ENCODE measurements around the gene TPCN1.
A peak's percentile ranks its signal among the peaks of the same experiment; 100 is the strongest.

The TPCN1 gene

DNA sequence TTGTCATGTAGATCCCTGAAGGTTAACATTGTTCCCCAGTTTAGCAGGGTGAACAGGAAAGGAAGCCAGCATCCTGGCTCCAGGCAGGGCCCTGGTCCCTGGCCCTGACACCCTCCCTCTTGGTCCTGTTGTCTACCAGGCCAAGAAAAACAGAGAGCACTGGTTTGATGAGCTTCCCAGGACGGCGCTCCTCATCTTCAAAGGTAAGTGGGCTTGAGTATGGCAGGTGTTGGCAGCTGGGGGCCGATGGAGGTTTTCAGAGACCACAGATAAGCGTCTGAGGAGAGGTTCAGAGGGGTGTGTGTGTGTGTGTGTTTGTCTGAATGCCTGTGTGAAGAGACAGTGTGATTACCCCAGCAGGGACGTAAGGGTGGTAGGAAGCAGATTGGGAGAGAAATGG lies 57.4 kb downstream of the TPCN1 start:
- DNase-seq = no peak

DNA sequence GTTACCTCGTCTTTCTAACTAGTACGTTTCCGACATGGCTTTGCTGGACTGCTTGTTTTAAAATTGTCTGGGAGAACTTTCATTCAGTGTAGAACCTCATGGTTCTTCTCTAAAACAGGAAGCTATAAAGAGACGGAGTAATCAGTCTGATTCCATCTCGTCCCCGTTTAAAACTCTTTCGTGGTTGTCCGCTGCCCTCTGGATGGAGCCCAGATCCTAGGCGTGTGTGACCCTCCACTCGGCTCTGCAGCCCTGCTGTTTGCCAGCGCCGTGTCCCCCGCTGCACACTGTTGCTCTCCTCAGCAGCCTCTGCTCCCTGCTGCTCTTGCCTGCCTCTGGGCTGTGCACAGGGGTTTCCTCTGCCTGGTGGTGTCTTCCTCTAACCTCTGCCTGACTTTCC lies 63.5 kb downstream of the TPCN1 start:
- DNase-seq = no peak

DNA sequence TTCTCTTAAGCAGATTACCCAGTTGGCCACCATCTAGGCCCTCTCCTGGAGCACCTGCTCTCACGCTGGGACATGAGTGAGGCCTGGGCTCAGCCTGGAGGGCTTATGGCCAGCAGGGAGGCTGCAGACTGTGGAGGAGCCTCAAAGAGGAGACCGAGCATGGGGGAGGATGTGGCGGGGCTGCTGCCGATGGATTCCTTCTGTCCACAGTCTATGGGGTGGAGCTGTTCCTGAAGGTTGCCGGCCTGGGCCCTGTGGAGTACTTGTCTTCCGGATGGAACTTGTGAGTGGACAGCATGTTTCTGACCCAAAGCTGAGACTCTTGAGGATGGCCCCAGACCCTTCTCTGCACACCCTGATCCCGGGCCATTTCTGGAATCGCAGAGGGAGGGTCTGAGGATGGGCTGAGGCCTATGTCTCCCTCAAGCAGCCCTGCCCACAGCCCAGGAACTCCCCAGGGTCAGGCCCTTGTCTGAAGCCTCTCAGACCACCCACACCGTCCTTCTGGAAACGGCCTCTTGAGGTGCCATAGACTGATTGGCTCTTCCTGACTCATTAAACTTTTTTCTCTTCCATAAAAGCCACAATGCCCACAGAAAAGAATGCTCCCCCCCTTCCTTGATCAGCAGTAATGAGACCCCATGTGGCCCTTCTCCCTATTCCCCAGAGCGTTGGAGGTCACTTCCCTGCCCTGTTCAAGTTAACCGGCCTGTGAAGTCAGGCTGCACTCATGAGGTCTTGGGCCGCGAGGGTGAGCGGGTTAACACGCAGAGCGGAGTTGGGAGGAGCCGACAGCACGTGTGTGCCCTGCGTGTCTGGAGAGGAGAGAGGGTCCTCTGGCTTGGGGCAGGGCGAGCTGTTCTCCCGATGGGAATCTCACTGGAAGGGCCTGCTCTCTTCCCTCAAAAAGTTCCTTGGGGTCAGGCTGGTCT lies 64.7 kb downstream of the TPCN1 start:
- no peak for DNase-seq

DNA sequence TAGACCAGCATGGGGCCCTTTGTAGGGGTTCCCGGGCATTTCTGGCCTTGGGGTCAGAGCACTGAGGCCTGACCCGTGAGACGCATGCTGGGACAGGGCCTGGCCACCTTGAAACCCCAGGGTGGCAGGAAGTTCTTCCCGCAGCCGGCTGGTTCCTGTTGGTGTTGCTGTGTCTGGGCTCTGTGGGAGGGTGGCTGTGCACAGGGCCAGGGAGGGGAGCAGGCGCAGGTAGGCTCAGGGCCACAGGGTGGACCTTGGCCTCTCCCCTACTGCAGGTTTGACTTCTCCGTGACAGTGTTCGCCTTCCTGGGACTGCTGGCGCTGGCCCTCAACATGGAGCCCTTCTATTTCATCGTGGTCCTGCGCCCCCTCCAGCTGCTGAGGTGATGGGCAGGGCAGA lies 65.4 kb downstream of the TPCN1 start:
- DNase-seq = no peak

DNA sequence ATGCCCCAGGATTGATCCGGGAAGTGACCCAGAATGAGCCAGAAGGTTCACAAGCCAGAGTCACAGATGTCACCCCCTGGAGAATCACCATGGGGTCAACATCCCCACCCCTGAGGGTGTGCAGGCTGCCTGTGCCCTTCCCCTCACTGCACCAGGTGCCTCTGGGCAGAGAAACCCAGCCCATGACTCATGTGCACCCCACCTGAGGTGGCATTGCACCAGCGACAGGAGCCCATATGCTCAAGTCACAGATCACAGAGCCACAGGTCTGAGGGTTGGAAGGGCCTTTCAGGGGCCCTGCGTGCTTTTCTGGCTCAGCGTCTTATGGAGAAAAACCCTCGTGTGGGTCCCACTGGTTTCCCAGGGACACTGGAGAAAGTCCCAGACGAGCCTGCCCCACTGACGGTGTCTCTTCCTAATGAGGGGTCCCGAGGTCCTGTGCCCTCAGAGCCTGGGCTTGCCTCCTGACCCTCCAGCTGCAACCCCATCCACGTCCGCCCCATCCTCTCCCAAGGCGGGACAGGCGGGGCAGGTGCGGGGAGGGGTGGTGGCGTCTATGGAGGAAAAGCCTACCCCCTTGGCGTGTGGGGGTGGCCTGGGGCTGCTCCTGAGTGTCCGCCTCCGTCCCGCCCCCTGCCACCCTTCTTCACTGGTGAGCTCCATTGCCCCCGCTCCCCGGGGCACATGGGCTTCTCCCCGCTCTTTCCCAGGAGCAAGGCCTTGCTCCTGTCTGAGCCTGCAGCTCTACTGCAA lies 66.1 kb downstream of the TPCN1 start:
- DNase-seq = no peak

DNA sequence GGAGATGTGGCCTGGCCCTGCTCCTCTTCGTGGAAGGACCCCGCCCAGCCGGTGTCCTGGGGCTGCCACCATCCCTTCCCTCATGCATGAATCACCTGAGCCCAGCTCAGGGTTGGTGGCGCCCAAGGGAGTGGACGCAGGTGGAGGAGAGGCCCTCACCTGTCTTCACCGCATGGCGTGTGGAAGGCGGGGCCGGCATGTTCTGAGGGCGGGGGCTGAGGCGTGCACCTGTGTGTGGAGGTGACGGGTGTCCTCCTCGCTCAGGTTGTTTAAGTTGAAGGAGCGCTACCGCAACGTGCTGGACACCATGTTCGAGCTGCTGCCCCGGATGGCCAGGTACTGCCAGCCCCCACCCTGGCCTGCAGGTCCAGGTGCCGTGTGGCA lies 66.6 kb downstream of the TPCN1 start:
- no peak for DNase-seq

DNA sequence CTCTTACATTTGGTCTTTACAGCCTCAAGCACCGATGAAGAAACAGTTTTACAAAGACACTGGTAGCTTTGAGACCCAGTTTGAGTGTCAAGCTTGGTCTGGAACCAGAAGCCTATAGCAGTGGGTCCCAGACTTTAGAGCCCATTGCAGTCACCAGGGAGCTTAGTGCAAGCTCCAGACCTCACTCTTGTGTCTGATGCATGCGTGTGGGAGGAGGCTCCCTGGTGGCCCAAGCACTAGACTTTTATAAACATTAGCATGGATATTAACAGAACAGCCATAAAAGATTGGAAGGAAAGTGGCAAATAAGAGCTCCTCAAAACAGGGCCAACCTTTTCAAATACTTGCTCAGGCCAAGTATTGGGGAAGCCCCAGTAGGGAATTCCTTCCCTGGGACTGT lies 68.1 kb downstream of the TPCN1 start:
- no peak for DNase-seq

DNA sequence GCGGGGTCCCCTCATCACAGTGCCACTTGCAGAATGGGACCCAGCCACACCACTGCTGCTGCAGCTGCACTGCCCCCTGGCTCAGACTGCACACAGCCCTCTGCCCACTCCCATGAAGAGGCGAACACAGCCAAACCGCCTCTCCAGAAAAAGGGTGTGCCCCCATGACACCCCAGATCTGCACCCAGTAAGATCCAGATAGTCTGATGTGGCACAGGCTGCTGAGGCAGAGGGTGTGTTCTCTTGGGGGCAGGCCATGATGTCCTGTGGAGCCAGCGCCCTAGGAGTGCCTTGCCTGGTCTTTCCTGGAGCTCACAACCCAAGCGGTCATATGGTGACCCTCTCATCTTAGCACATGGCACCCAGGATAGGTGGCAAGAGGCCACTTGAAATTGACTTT lies 69.2 kb downstream of the TPCN1 start:
- no peak for DNase-seq

DNA sequence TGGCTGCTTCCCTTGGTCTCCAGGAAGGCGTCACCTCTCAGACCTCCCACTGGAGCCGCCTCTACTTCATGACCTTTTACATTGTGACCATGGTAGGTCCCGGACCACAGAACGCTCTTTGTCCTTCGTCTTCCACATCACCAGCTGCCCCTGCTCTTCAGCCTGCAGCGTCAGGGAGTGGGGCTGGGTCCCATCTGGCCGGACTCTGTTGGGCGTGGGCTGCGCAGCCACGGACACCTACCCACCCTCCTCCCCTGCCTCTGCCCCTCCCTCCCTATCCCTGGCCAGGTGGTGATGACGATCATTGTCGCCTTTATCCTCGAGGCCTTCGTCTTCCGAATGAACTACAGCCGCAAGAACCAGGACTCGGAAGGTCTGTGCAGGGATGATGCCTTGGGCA lies 70.3 kb downstream of the TPCN1 start:
- no peak for DNase-seq

DNA sequence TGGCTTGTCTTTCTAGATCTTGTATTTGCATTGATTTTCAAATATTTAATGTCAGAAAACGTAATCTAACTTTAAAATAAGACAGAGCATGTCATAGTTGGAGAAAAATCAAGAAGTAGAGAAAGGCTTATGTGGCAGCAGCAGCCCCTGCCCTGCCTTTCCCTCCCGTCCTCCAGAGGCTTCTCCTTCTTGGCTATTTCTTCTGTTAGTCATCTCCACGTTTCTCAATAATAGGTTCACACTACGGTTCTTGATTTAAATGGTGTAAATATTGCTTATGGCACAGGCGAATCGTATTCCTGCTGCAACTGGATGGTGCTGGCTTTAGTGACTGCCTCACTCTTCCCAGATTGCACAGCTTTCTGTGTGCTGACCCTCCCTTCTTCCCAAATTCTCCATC lies 70.8 kb downstream of the TPCN1 start:
- DNase-seq = no peak

DNA sequence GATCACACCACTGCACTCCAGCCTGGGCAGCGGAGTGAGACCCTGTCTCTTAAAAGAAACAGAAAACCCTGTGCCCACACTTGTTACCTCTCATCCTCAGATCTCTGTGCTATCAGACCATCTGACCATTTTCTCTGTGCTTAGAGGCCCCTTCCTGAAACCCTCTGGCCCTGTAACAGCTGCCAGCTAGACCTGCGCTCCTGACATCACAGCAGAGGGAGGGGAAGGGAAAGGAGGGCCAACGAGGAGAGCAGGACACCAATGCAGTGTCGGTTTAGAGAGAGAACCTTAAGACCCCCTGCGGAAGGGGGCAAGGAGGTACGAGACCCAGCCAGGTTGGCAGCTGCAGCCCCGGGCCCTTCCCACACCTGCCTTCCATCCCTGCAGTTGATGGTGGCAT lies 71.3 kb downstream of the TPCN1 start:
- no peak for DNase-seq

DNA sequence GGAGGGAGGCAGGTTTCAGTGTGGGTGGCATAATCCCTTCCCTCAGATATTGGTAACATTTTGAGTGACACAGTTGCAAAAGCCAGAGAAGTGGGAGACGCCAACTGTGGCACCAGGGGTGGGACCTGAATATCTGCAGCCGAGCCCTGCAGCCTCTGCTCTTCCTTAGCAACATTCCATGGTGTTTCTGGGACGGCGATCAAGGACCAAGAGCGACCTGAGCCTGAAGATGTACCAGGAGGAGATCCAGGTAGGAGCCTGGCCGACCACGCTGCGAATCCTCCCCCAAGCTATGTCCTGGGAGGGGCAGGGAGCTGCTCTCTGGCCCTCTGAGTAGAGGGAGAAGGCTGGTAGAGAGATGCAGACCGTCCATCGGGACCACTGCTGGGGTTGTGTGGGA lies 71.8 kb downstream of the TPCN1 start:
- DNase-seq = no peak

DNA sequence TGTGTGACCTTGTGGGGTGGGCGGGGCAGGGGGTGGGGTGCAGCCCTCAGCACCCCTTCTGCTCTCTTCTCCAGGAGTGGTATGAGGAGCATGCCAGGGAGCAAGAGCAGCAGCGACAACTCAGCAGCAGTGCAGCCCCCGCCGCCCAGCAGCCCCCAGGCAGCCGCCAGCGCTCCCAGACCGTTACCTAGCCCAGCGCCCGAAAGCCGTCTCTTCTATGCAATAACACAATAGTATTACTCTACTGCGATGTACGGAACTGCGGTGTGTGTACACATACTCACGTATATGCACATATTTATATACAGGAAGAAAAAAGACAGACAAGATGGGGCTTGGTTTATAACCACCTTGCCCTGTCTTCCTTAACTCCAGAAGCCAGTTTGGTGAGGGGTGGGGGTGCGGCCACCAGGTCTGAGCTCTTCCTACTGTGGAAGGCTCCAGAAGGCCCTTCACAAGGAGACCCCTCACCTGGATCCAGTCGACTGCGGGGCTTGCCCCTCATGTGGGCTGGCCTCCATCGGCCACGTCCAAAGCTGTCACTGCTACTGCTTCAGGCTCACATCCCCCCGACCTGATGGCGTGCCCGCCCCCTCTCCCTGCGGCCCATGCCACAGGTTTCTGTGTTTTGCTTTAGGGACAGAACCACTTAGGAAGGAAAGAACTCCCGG lies 74.8 kb downstream of the TPCN1 start:
- no peak for DNase-seq

DNA sequence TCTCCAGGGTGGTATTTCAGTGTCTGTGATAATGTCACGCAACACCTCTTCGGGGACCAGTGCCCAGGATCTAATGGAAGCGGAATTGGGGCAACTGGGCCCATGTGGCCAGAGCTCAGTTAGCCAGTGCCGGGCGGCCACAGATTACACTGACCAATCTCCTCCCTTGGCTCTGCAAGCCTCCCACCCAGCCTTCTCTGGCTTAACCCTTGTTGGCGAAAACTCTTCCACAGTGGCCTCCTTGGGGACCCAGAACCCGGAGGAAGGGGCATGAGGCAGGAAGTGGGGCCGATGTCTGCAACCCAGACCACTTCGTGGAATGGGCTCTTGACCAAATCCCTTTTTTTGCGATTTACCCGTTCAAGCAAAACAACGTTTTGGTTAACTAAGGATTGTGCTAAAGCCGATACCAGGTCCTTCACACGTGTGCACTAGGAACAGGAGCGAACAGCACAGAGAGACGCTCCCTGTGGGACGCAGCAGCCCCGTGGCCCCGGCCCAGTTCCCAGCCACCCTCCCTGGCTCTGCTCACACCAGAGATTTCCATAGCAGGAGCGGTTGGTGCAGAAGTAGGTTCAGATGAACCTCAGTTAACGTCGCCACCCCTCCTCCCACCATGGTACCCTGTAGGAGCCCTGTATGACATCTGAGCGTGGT lies 75.4 kb downstream of the TPCN1 start:
- no peak for DNase-seq

DNA sequence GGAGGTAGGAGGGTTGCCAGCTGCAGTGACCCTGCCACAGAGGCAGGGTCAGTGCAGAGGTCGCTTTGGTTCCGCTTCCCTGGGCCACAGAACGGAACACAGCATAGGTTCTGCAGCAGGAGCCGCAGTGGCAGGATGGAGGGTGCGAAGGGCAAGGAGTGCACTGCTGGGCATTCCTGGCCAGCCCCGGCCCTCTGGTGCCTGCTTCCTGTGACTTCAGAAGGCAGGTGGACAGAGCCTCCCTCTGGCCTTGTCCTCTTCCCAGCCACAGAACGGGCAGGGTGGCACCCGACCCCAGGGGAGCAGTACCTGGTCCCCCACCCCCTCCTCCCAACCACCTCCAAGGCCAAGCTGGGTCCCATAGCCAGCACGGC lies 75.9 kb downstream of the TPCN1 start:
- DNase-seq = no peak

DNA sequence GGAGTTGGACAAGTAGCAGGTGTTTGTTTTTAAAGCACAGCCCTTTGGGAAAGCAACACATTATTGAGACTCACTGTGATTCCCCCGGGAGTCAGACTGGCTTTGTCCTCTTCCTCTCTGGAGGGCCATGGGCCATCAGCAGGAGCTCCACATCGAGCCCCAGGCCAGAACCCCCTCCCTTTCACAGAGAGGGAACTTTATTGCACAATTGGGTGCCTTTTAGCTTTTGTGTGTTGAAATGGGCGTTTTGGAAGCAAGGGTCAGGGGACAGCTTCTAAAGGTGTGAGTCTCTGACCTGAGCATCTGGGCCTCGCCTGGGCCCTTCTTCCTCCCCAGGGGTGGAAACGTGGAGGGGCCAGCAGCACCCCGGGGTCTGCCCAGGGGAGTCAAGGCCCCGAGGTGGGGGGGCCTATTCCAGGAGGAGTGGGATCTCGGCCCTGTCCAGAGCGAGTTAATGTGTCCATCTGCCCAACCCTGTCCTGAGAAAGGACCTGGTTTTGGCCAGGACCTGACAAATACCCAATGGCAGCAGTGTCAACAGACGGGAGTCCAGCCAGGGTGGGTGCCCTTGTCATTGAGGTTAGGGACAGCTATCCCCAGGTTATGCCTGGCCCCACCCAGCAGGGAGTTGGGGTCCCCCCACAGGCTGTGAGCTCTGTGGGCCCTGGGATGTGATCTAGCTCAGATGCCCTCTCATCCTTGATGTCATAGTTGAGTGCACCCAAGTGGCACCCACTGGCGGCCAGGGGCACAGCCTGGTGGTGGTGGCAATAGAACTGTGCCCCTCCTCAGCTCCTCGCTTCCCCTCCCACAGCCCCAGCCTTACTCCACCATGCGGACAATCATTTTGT lies 76.6 kb downstream of the TPCN1 start:
- DNase-seq = no peak

DNA sequence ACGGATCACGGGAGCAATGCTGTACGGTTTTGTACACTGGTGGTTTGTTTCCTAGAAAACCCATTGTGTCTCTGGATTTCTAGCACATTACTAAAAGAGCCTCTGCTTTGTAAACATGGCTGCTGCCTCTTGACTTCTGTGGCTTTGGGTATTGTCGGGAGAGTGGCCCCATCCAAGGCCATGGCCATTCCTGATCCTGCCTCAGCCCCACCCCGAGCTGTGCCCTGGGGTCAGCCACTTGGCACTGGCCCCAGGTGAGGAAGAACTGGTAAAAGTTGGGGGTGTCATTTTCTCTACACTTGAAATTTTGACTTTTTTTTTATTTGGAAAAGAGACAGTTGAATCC lies 77.2 kb downstream of the TPCN1 start:
- DNase-seq = no peak

DNA sequence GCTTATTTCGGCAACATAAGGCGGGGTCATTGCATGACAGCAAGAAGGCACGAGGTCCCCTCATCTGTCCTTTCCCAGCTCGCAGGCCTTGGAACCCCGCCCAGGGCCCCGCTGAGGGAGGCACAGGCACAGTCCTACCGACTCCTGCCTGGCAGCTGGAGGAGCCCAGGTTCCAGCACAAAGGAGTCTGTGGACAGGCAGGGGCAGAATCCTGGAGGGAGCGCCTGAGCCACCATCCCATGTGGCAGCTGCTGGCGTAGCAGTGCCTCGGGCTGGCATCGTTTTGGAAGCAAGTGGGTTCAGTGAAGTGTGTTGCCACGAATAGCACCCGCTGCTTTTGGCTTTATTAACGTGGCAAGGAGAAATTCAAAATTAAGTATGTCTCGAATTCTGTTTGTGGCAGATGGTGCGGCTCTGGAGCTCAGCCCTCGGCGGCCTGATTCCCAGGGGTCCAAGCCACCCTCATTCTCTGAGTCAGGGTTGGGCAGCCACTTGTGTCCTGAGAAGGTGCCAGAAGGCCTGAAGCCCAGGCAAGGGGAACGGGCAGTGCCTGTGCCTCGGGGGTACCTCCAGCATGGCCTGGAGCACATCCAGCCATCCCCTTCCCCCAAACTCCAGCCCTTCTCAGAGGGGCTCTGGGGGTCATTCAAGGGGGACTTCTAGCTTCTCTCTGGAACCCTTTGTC lies 77.7 kb downstream of the TPCN1 start:
- peak in 44 of 51 donors; percentile 7 to 75 (median 52) for DNase-seq

DNA sequence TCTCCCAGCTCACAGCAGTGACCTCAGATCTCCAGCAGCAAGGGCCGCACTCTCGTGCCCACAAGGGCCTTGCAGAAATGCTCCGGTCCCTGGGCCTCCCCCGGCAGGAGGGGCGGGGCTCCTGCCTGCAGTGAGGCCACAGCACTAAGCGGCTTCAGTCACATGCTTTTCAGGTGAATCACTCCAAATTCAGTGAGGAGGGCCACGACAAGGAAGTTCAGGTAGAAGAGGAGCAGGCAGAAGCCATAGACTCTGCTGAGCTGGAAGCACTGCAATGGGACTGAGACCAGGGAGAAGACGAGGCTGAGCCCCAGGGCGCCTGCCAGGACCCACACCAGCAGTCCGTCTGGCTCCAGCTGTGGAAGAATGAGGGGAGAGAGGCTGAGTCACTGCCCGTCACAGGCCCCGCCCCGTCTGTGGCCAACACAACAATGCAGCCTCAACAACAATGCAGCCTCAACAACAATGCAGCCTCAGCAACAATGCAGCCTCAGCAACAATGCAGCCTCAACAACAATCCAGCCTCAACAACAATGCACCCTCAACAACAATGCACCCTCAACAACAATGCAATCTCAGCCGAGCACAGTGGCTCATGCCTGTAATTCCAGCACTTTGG lies 78.5 kb downstream of the TPCN1 start:
- DNase-seq = peak in 28 of 51 donors; percentile 9 to 62 (median 34)

DNA sequence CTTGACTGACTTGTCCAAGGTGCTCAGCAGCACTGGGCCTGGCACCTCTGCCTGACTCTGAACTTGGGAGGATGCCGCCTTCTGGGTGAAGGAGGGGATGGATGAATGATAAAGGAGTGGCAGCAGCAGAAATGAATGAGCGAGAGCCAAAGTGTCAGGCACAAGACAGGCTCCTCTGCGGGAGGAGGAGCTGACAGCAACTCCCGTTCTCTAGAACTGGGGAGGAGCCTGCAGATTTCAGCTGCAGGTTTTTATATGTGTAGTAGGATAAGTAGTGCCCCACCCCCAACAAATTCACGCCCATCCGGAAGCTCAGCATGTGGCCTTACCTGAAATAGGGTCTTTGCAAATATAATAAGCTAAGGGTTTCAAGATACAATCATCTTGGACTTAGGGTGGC lies 80.5 kb downstream of the TPCN1 start:
- no peak for DNase-seq
